Smooth muscle cell (in vitro differentiated cells): ENCODE data around the gene MAST4. TPM values are rescaled to one million over a fixed set of nuclear protein-coding genes. Genes with fewer than 3 reads are reported as not detected.

Experiments used
- DNase-seq: peaks from one replicate; lab custom pipeline; 2025; ENCODE audit not compliant: unreplicated experiment; lab: John Stamatoyannopoulos, UW
- H2AFZ ChIP-seq: fragments of 200-600 bp; sonication (generic); 2 replicates; pipeline ENCODE4 v1.6.0; 2016; ENCODE audit warnings: antibody characterized with exemption, low read depth, mild to moderate bottlenecking
- H3F3A ChIP-seq: fragments of 200-600 bp; sonication (generic); 2 replicates; pipeline ENCODE4 v1.6.0; 2017; ENCODE audit warnings: antibody characterized with exemption, low read depth
- H3K27ac ChIP-seq: fragments of 200-600 bp; sonication (generic); 2 replicates; pipeline ENCODE4 v1.5.1; 2016; ENCODE audit warnings: low read depth, mild to moderate bottlenecking
- H3K27me3 ChIP-seq: fragments of 200-600 bp; sonication (generic); 2 replicates; pipeline ENCODE4 v1.6.1; 2016; ENCODE audit warnings: low read depth, mild to moderate bottlenecking
- H3K36me3 ChIP-seq: fragments of 200-600 bp; sonication (generic); 2 replicates; pipeline ENCODE4 v1.5.1; 2016; ENCODE audit warnings: low read depth
- H3K4me1 ChIP-seq: fragments of 200-600 bp; sonication (generic); 2 replicates; pipeline ENCODE4 v1.5.1; 2016; ENCODE audit warnings: low read depth
- H3K4me2 ChIP-seq: fragments of 200-600 bp; sonication (generic); 2 replicates; pipeline ENCODE4 v1.6.0; 2016; ENCODE audit warnings: mild to moderate bottlenecking
- H3K4me3 ChIP-seq: fragments of 200-600 bp; sonication (generic); 2 replicates; pipeline ENCODE4 v1.5.1; 2016; ENCODE audit warnings: mild to moderate bottlenecking
- H3K79me2 ChIP-seq: fragments of 200-600 bp; sonication (generic); 2 replicates; pipeline ENCODE4 v1.6.0; 2016; ENCODE audit warnings: low read depth, mild to moderate bottlenecking
- H3K9ac ChIP-seq: fragments of 200-600 bp; sonication (generic); 2 replicates; pipeline ENCODE4 v1.6.0; 2016; ENCODE audit warnings: low read depth
- H3K9me3 ChIP-seq: fragments of 200-600 bp; sonication (generic); replicated peaks from 2 replicates; pipeline ENCODE4 v1.5.1; 2016; ENCODE audit warnings: low read depth
- H4K20me1 ChIP-seq: fragments of 200-600 bp; sonication (generic); 2 replicates; pipeline ENCODE4 v1.6.0; 2016; ENCODE audit warnings: low read depth
- CTCF ChIP-seq: fragments of 200-600 bp; sonication (generic); IDR thresholded peaks from 2 replicates; pipeline ENCODE4 v1.5.1; 2017; ENCODE audit warnings: borderline replicate concordance, mild to moderate bottlenecking, antibody characterized with exemption; ENCODE audit not compliant: insufficient read depth, poor library complexity, severe bottlenecking
- WGBS: methylation state at CpG from one replicate; pipeline ENCODE4 v1.1.7; 2016; ENCODE audit warnings: low lambda C conversion rate; 5-methylcytosine and 5-hydroxymethylcytosine counted together
- polyA plus RNA-seq: library from polyadenylated mRNA; unstranded; fragments of >200 nt; fragmentation: Nextera tagmentation; extraction: Ambion mirVana; gene quantifications from 2 replicates; pipeline ENCODE4 v1.2.1, GENCODE V29; 2016
- total RNA-seq: library from RNA; depleted of rRNA; stranded (reverse); fragments of >200 nt; gene quantifications from 2 replicates; pipeline ENCODE4 v1.2.3, GENCODE V29; 2014

Gene MAST4
- total and polyA plus RNA-seq, 2 experiments from 2014 or later: 6.3 to 24.0 TPM

- Histone ChIP-seq H3K27ac (no peak overlapping the region), H2AFZ (no peak overlapping the region), H3K9ac (no peak overlapping the region), H4K20me1 (no peaks in the 10 kb centered on the region), H3K36me3 (no peaks in the 10 kb centered on the region), H3K9me3 (no peaks in the 10 kb centered on the region), H3F3A (no peaks in the 10 kb centered on the region), H3K79me2 (no peaks in the 10 kb centered on the region), H3K27me3 (no peaks in the 10 kb centered on the region), H3K4me3 (no peak overlapping the region), H3K4me1 (no peaks in the 10 kb centered on the region), H3K4me2 (no peak overlapping the region)
- DNase-seq: no peak
- TF ChIP-seq CTCF: no peak
Measured at GRCh38 chr5:66923922-66924321, 327.7 kb downstream of the MAST4 start.

GRCh38 chr5:66927140-66927539 is 330.9 kb downstream of the MAST4 start:
- no peaks in the 10 kb centered on the region for H3K79me2 ChIP-seq
- no peaks in the 10 kb centered on the region for H4K20me1 ChIP-seq
- no peak overlapping the region for H2AFZ ChIP-seq
- H3K36me3 ChIP-seq: no peaks in the 10 kb centered on the region
- H3K9me3 ChIP-seq: no peaks in the 10 kb centered on the region
- H3K4me3 ChIP-seq: no peak overlapping the region
- no peak for TF ChIP-seq CTCF
- H3K4me2 ChIP-seq: no peak overlapping the region
- no peak overlapping the region for H3K9ac ChIP-seq
- no peaks in the 10 kb centered on the region for H3K4me1 ChIP-seq
- no peak for DNase-seq
- H3F3A ChIP-seq: no peaks in the 10 kb centered on the region
- H3K27me3 ChIP-seq: no peaks in the 10 kb centered on the region
- H3K27ac ChIP-seq: no peak overlapping the region

GRCh38 chr5:66929281-66929680 is 333.1 kb downstream of the MAST4 start:
- Histone ChIP-seq H2AFZ (no peak overlapping the region), H3K9me3 (no peaks in the 10 kb centered on the region), H3K4me1 (no peaks in the 10 kb centered on the region), H3K36me3 (no peaks in the 10 kb centered on the region), H3K79me2 (no peaks in the 10 kb centered on the region), H3K27me3 (no peaks in the 10 kb centered on the region), H3K27ac (no peak overlapping the region), H3K4me2 (no peak overlapping the region), H3K9ac (no peak overlapping the region), H4K20me1 (no peaks in the 10 kb centered on the region), H3K4me3 (no peak overlapping the region), H3F3A (no peaks in the 10 kb centered on the region)
- TF ChIP-seq CTCF: no peak
- no peak for DNase-seq
- 76% methylated on average over 1 of the region's 1 CpG for WGBS

- Histone ChIP-seq H3K27ac (no peak overlapping the region), H3K36me3 (no peaks in the 10 kb centered on the region), H3K9me3 (no peaks in the 10 kb centered on the region), H3K79me2 (no peaks in the 10 kb centered on the region), H3K9ac (no peak overlapping the region), H2AFZ (no peak overlapping the region), H3F3A (no peaks in the 10 kb centered on the region), H3K4me1 (no peaks in the 10 kb centered on the region), H3K4me2 (no peak overlapping the region), H3K4me3 (no peak overlapping the region), H3K27me3 (no peaks in the 10 kb centered on the region), H4K20me1 (no peaks in the 10 kb centered on the region)
- WGBS: 93% methylated on average over 2 of the region's 2 CpGs
- no peak for DNase-seq
- TF ChIP-seq CTCF: no peak
Measured at GRCh38 chr5:66929995-66930394, 333.8 kb downstream of the MAST4 start.
